ENCODE measurements around the gene SLC2A1.

SLC2A1 gene

GRCh38 chr1:42886800-42887199, 71.9 kb downstream of the SLC2A1 start:
- H3K4me3 ChIP-seq (replicated peaks; ENCODE audit: insufficient read depth, low read length) = no peak overlapping the region
- no peak overlapping the region for H3K27ac ChIP-seq (replicated peaks)
- no peaks in the 10 kb centered on the region for H3K27me3 ChIP-seq (ENCODE audit: insufficient read depth, poor library complexity, severe bottlenecking)
- no peak for DNase-seq (ENCODE audit: low read depth in 1 of 2, low spot score in 1 of 2)
- no peak for TF ChIP-seq GABPA (IDR thresholded peaks at IDR 0.05; ENCODE audit: low read depth)
- no peak for TF ChIP-seq CTCF (IDR thresholded peaks at IDR 0.05; ENCODE audit: insufficient read depth, low read length)
- TF ChIP-seq POLR2AphosphoS5 (IDR thresholded peaks at IDR 0.05; ENCODE audit: low read depth) = no peak
- no peak for TF ChIP-seq SPI1 (IDR thresholded peaks at IDR 0.05; ENCODE audit: borderline replicate concordance, low read depth)
- no peak for TF ChIP-seq REST (IDR thresholded peaks at IDR 0.05; ENCODE audit: insufficient replicate concordance, low read depth)

- no peak for DNase-seq (ENCODE audit: low read depth in 1 of 2, low spot score in 1 of 2)
- no peak overlapping the region for H3K4me3 ChIP-seq (replicated peaks; ENCODE audit: insufficient read depth, low read length)
- H3K27ac ChIP-seq (replicated peaks) = no peak overlapping the region
- no peaks in the 10 kb centered on the region for H3K27me3 ChIP-seq (ENCODE audit: insufficient read depth, poor library complexity, severe bottlenecking)
- TF ChIP-seq SPI1 (IDR thresholded peaks at IDR 0.05; ENCODE audit: borderline replicate concordance, low read depth) = no peak
- no peak for TF ChIP-seq CTCF (IDR thresholded peaks at IDR 0.05; ENCODE audit: insufficient read depth, low read length)
- no peak for TF ChIP-seq REST (IDR thresholded peaks at IDR 0.05; ENCODE audit: insufficient replicate concordance, low read depth)
- TF ChIP-seq GABPA (IDR thresholded peaks at IDR 0.05; ENCODE audit: low read depth) = no peak
- no peak for TF ChIP-seq POLR2AphosphoS5 (IDR thresholded peaks at IDR 0.05; ENCODE audit: low read depth)
Measured at GRCh38 chr1:42886046-42886739, 72.5 kb downstream of the SLC2A1 start.

- Histone ChIP-seq H3K4me3 (replicated peaks; ENCODE audit: insufficient read depth, low read length) (no peak overlapping the region), H3K27me3 (ENCODE audit: insufficient read depth, poor library complexity, severe bottlenecking) (no peaks in the 10 kb centered on the region), H3K27ac (replicated peaks) (no peak overlapping the region)
- TF ChIP-seq REST (IDR thresholded peaks at IDR 0.05; ENCODE audit: insufficient replicate concordance, low read depth) = no peak
- no peak for TF ChIP-seq SPI1 (IDR thresholded peaks at IDR 0.05; ENCODE audit: borderline replicate concordance, low read depth)
- no peak for DNase-seq (ENCODE audit: low read depth in 1 of 2, low spot score in 1 of 2)
Measured at GRCh38 chr1:42880384-42880783, 78.3 kb downstream of the SLC2A1 start.

All from HL-60 (cell line).